Right lobe of liver (tissue), 6 donors: ENCODE measurements around the gene PFDN2. TPM values are rescaled to one million over a fixed set of nuclear protein-coding genes. Genes with fewer than 3 reads are reported as not detected.

Source experiments
- ATAC-seq, 4 donors: fragments of 200-7000 bp; cut with Tn5 transposase; one replicate each; pipeline ENCODE4 v1.9.1; 2020; ENCODE audit warnings: mild to moderate bottlenecking in 4 of 4, moderate library complexity in 4 of 4
- DNase-seq, 3 donors: peaks; one replicate each; pipeline ENCODE4 v3.0.0-alpha.2; 2020
- H3K27ac ChIP-seq, 3 donors: fragments of 200-600 bp; one replicate each; pipeline ENCODE4 v1.8.0; 2022
- H3K27me3 ChIP-seq, 2 donors: fragments of 200-600 bp; one replicate each; pipeline ENCODE4 v1.8.0; 2022
- H3K36me3 ChIP-seq, 4 donors: fragments of 200-600 bp; sonication (generic) in 1 of 4; one replicate each; pipeline versions ENCODE4 v1.5.1 to v1.8.0; 2017 to 2022; ENCODE audit warnings: control low read depth in 1 of 4
- H3K4me1 ChIP-seq, 4 donors: fragments of 200-600 bp; sonication (generic) in 1 of 4; one replicate each; pipeline versions ENCODE4 v1.5.1 to v1.8.0; 2017 to 2022; ENCODE audit warnings: control low read depth in 1 of 4
- H3K4me3 ChIP-seq, 3 donors: fragments of 200-600 bp; one replicate each; pipeline ENCODE4 v1.8.0; 2022
- H3K9me3 ChIP-seq, 4 donors: fragments of 200-600 bp; sonication (generic) in 1 of 4; one replicate each; pipeline versions ENCODE4 v1.5.1 to v1.8.0; 2017 to 2022; ENCODE audit warnings: control low read depth in 1 of 4
- CTCF ChIP-seq, 4 donors: fragments of 200-600 bp in 3 of 4; fragments of 450-650 bp in 1 of 4; IDR thresholded peaks; one replicate each; pipeline versions ENCODE4 v1.5.1 to v1.8.0; 2016 to 2022; ENCODE audit warnings: antibody characterized with exemption in 4 of 4, mild to moderate bottlenecking in 2 of 4
- POLR2A ChIP-seq: fragments of 450-650 bp; IDR thresholded peaks from one replicate; pipeline ENCODE4 v1.6.1; 2017; ENCODE audit warnings: antibody characterized with exemption, mild to moderate bottlenecking
- WGBS: methylation state at CpG from one replicate; pipeline ENCODE4 v1.1.6; 2018; ENCODE audit warnings: low coverage, low lambda C conversion rate; ENCODE audit not compliant: insufficient coverage; ENCODE audit errors: missing lambda C conversion rate; 5-methylcytosine and 5-hydroxymethylcytosine counted together
- intact Hi-C, 2 donors: fragments of 100-400 bp; cut with DNase I; formaldehyde crosslinking; loops; one replicate each; pipeline versions ENCODE4 v1.11.2 to v1.14.1; 2022
- total RNA-seq, 6 experiments: library from RNA; depleted of rRNA in 2 of 6; stranded (reverse); fragments of >200 nt in 2 of 6; fragmentation: NEBNext Ultra II Directional in 3 of 6; extraction: Animal tissue kit (Norgen Biotek cat#: 25700) in 3 of 6; gene quantifications; one replicate each; pipeline versions ENCODE4 v1.1.0 to v1.2.4, GENCODE V29; 2016 to 2023
- donor health status: DM: no; HTN: yes; CAD: no.
- donor health status: DM: no; HTN: no; CAD: no.
- donor health status: DM: no; HTN: no; CAD: no.
- donor health status: DM: no; HTN: yes; CAD: no.
- donor health status: DM: no; HTN: yes; CAD: no.

PFDN2 gene
- total RNA-seq, 6 experiments from 2014 or later, result 16.6 to 37.5 (median 25.8) TPM

DNA sequence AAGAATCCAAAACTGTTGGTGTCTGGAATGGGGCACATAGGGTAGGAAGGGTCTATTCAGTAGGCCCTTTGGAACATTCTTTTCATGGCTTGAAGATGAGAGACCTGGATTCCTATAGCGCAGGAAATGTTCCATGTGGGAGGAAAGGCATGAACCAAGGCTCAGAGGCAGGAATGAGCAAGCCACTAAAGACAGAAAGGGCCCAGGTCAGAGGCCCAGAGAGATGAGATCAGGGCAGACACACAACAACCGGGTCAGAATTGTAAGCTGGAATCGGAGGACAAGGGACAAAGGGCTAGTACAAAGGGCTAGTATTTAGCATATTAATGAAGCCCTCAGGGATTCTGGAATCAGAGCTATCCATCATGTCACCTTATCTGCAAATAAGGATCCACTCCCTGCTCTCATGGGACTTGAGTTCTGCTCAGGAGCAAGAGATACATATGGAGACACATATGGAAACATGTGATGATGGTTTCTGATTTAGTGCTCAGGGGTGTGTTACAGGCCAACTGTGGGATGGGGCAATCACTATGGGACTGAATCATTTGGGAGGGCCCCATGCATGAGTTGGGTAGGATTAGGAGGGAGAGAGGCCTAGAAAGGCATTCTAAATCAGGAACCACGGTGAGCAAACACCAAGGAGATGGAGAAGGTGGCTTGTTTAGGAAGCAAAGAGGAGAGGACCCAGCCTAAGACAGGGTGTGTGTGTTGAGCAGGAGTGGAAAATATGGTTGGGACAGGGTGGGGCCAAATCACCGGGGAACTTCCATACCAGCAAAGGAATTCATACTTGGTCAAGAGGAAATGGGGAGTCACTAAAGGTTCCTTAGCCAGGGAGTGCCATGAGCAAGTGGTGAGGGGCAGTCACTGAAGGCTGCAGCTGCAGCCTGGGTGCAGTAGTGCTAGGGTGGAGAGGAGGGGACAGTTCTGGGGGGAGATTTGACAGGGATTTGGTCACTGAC is 37.1 kb downstream of the PFDN2 start:
- WGBS, result 78% methylated on average over 4 of the region's 5 CpGs
- DNase-seq (no peak), ATAC-seq (no peak)
- intact Hi-C loops, result no loop called here
- no peak overlapping the region for H3K27ac ChIP-seq
- H3K9me3 ChIP-seq, result no peaks in the 10 kb centered on the region
- TF ChIP-seq POLR2A, result no peak
- TF ChIP-seq CTCF (IDR thresholded peaks at IDR 0.05), result no peak
- H3K27me3 ChIP-seq, result no peaks in the 10 kb centered on the region
- no peak overlapping the region for H3K4me3 ChIP-seq
- H3K36me3 ChIP-seq, result no peaks in the 10 kb centered on the region
- no peaks in the 10 kb centered on the region for H3K4me1 ChIP-seq

- Histone ChIP-seq H3K4me1 (no peaks in the 10 kb centered on the region), H3K36me3 (no peaks in the 10 kb centered on the region), H3K27me3 (no peaks in the 10 kb centered on the region), H3K27ac (no peak overlapping the region), H3K9me3 (no peaks in the 10 kb centered on the region), H3K4me3 (no peak overlapping the region)
- intact Hi-C loops, result loop anchor here in 1 of 2 donors (10.0 kb wide), 1 partner anchor 245 kb away; no protein-coding TSS in a partner anchor
- ATAC-seq (no peak), DNase-seq (no peak)
- WGBS, result 65% methylated on average over 22 of the region's 41 CpGs
- TF ChIP-seq POLR2A (no peak), CTCF (IDR thresholded peaks at IDR 0.05) (no peak)
Measured at GRCh38 chr1:161079436-161080110, 38.3 kb downstream of the PFDN2 start.

DNA sequence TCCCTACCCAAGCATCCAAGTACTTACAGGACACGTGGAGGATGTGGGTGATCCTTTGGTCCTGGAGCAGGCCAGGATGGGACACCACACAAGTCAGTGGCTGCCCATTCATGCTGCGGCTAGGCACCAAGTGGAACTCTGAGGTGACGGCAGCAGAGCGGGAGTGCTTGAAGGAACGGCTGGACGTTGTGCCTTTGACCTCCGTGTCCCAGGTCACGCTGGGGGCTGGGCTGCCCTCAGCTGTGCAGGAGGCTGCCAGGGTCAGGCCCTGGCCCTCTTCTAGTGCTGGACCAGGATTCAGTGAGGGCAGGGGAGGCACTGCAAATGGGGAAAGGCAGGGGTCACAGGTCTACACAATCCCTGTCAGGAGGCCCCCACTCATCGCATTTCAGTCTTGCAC is 40.4 kb downstream of the PFDN2 start:
- H3K4me1 ChIP-seq, result no peaks in the 10 kb centered on the region
- intact Hi-C loops, result loop anchor here in 1 of 2 donors (10.0 kb wide), 1 partner anchor 243 kb away; no protein-coding TSS in a partner anchor
- H3K9me3 ChIP-seq, result no peaks in the 10 kb centered on the region
- WGBS, result 83% methylated on average over 2 of the region's 9 CpGs
- no peak overlapping the region for H3K4me3 ChIP-seq
- ATAC-seq, result no peak
- no peak overlapping the region for H3K27ac ChIP-seq
- TF ChIP-seq POLR2A, result no peak
- TF ChIP-seq CTCF (IDR thresholded peaks at IDR 0.05), result no peak
- H3K27me3 ChIP-seq, result no peaks in the 10 kb centered on the region
- no peaks in the 10 kb centered on the region for H3K36me3 ChIP-seq
- no peak for DNase-seq

- Histone ChIP-seq H3K4me3 (no peak overlapping the region), H3K36me3 (no peaks in the 10 kb centered on the region), H3K27ac (no peak overlapping the region), H3K4me1 (no peaks in the 10 kb centered on the region), H3K27me3 (no peaks in the 10 kb centered on the region), H3K9me3 (no peaks in the 10 kb centered on the region)
- ATAC-seq (no peak), DNase-seq (no peak)
- intact Hi-C loops, result loop anchor here in 1 of 2 donors (10.0 kb wide), 1 partner anchor 242 kb away; no protein-coding TSS in a partner anchor
- TF ChIP-seq CTCF (IDR thresholded peaks at IDR 0.05), result no peak
- no peak for TF ChIP-seq POLR2A
Measured at GRCh38 chr1:161076410-161076809, 41.4 kb downstream of the PFDN2 start.
